Measurements from ENCODE around the gene CNOT6.
"Not testable (repeated sequence)": the region's sequence is repeated elsewhere in the genome, so short reads cannot be mapped to it uniquely, and the experiment has no call there.

CNOT6 gene

DNA sequence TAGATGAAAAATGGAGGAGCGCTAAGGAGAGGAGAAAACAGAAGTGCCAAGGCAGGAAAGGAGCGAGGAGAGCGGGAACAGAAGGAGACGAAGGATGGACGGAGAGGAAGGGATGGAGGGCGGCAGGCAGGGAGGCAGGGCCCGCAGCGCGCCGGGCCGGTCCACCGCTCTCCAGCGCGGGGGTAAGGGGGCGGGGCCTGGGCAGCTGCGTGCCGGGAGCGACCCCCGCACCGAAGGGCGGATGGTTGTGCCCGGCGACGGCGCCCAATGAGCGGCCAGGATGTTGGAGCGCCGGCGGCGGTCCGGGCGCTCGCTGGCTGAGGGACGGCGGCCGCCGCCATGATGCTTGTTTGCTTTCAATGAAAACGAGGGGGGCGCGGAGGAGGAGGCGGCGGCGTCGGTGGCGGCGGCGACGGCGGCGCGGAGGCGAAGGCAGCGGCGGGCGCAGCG lies at the start of gene CNOT6:
CNOT6 (plus strand) TSS at position 320 of the 450 bp plus-strand sequence. CDS start 34,898 bp downstream, outside the sequence.
- FAIRE-seq = no peak

GRCh38 chr5:180454752-180455151 lies 39.4 kb upstream of the CNOT6 start:
- FAIRE-seq = no peak

GRCh38 chr5:180455872-180456271 lies 38.3 kb upstream of the CNOT6 start:
- FAIRE-seq = no peak

DNA sequence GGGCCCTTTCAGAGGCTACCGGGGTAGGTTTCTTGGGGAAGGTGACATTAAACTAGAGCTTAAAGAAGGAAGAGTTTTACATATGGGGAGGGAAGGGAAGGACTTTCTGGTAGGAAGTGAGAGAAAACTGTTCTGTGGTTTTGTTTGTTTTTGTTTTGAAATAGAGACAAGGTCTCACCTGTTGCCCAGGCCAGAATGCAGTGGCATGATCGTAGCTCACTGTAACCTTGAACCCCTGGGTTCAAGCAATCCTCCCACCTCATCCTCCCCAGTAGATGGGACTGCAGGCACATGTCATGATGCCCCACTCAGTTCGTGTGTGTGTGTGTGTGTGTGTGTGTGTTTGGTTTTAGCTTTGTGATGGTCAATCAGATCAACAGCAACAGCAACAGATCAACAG lies 37.4 kb upstream of the CNOT6 start:
- FAIRE-seq = no peak

DNA sequence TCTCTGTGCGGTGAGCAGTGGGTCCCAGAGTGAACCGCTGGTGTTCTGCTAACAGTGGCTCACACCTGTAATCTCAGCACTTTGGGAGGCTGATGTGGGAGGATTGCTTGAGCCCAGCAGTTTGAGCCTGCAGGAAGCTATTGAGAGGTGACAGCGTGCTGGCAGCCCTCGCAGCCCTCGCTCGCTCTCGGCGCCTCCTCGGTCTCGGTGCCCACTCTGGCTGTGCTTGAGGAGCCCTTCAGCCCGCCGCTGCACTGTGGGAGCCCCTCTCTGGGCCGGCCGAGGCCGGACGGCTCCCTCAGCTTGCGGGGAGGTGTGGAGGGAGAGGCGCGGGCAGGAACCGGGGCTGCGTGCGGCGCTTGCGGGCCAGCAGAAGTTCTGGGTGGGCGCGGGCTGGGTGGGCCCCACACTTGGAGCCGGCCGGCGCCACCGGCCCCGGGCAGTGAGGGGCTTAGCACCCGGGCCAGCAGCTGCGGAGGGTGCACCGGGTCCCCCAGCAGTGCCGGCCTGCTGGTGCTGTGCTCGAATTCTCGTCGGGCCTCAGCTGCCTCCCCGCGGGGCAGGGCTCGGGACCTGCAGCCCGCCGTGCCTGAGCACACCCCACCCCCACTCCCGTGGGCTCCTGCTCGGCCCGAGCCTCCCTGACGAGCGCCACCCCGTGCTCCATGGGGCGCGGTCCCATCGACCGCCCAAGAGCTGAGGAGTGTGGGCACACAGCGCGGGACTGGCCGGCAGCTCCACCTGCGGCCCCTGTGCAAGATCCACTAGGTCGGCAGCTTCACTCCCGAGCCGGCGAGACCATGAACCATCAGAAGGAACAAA lies 35.1 kb upstream of the CNOT6 start:
- not testable (repeated sequence) for FAIRE-seq

GRCh38 chr5:180459674-180460142 lies 34.5 kb upstream of the CNOT6 start:
- FAIRE-seq = not testable (repeated sequence)

- FAIRE-seq = no peak
Measured at GRCh38 chr5:180460834-180461233, 33.3 kb upstream of the CNOT6 start.

- FAIRE-seq = no peak
Measured at GRCh38 chr5:180461303-180461702, 32.9 kb upstream of the CNOT6 start.

- FAIRE-seq = no peak
Measured at GRCh38 chr5:180463216-180463900, 30.8 kb upstream of the CNOT6 start.

GRCh38 chr5:180463916-180464602 lies 30.1 kb upstream of the CNOT6 start:
- no peak for FAIRE-seq

DNA sequence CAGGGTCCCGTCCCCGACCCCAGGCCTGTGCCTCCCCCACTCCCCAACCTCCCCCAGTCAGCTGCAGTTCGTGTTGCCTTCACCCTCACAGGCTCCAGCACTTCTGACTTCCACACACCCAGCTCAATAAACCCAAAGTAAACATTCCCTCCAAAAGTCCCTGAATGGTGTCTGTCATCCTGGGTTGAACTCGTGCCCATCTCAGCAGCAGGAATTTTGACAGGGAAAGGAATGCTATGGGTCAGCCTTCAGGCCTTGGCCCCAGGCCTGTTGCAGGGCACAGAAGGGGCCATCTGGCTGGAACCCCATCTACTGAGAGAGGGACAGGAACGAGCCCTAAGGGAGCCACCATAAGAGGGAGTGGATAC lies 29.6 kb upstream of the CNOT6 start:
- FAIRE-seq = no peak

- not testable (repeated sequence) for FAIRE-seq
Measured at GRCh38 chr5:180465052-180465451, 29.1 kb upstream of the CNOT6 start.

DNA sequence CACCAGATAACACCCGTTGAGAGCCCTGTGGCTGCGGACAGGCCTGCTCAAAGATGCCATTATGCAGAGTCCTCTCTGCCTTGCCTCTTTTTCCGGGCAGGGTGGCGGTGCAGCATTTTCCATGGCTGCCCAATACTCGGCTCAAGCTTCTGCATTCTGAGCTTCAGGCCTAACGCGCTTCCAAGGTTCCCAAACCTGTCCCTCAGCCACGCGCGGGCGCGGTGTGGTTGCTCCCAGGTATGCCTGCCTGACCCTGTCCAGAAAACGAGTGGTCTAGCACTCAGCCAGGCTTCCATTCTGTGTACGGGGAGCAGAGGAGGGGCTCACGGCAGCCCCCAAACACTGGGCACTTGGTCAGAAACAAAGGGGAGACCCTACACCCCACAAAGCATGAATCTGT lies 27.9 kb upstream of the CNOT6 start:
- no peak for FAIRE-seq

DNA sequence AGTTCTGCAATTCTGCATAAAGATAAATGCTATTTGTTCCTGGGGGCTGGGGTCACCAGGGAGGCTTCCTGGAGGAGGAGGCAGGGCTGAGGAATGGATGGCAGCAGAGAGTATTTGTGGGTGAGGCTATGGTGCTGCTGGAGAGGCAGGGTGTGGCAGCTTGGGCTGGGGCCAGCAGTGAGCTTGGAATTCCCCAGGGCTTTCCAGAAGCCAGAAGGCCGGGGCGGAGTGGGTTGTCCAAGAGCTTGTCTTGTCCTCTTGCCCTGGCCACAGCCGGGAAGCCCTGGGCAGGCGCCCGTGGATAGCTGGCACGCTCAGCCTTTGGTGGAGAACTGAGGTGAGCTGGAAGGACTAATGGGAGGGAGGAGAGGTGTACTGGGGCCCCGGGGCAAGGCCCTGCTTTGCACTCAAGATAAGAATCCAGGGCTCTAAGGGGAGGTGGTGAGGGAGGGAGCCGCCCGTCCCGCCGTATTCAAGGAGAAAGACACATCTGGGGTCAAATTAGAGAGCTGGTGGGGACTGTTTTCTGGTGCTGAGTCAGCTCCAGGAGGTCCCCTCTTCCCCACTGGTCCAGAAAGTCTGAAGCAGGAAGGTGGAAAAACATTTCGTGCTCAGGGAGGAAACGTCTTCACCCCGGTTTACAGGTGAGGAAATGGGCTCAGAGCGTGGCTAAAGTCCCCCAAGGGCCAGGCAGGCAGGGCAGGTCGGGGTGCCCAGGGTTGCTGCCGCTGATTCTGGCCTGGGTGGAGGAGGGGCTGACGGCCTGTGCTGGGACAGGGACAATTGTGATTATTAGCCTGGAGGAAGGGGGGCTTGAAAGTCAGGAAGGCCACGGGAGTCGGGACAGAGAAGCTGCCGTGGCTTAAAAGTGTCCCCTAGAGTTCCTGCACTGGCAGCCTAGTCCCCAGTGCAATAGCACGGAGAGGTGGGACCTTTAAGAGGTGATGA lies 26.9 kb upstream of the CNOT6 start:
- FAIRE-seq = no peak

DNA sequence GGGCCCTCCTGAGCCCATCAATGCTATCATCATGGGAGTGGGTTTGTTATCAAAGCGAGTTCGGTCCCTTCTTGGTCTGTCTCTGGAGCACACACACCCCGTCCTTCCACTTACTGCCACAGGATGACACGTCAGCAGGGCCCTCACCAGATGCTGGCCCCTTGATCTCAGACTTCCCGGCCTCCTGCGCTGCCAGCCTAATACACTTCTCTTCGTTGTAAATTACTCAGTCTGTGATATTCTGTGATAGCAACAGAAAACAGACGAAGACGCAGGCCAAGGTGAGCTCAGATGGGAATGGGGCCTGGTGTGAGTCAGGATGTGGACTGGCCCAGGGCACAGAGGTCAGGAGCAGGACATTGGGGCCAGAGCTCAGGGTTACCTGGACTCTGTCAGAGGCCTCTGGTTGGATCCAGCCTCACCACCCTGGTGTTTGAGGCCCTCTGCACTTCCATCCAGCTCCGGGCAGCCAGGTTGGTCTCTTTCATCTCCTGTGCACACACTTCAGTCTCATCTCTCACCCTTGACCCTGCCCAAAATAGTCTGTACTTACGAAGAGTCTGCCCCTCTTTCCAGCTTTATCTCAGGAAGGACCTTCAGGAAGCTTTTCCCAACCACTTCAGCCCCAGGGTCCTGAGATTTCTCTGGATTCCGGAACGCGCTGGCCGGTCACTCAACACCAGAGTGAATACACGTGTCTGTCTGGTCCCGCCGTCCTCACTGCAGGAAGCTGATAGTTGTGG lies 26.0 kb upstream of the CNOT6 start:
- no peak for FAIRE-seq

GRCh38 chr5:180468732-180469585 lies 25.2 kb upstream of the CNOT6 start:
- FAIRE-seq = no peak

- FAIRE-seq = no peak
Measured at GRCh38 chr5:180469586-180469865, 24.7 kb upstream of the CNOT6 start.

GRCh38 chr5:180469866-180470265 lies 24.3 kb upstream of the CNOT6 start:
- FAIRE-seq = no peak

- no peak for FAIRE-seq
Measured at GRCh38 chr5:180470361-180470760, 23.8 kb upstream of the CNOT6 start.

- no peak for FAIRE-seq
Measured at GRCh38 chr5:180470966-180471582, 23.1 kb upstream of the CNOT6 start.
